Fibroblast of pulmonary artery (primary cell): ENCODE data around the gene PLEKHO2.

ENCODE experiments used
- DNase-seq: peaks from one replicate; pipeline ENCODE4 v3.0.0-alpha.2; 2010; ENCODE audit warnings: low read depth
- H3K4me3 ChIP-seq: replicated peaks from 2 replicates; pipeline ENCODE4 v1.5.1; 2011; ENCODE audit warnings: low read depth, mild to moderate bottlenecking, control low read depth, low read length, moderate library complexity
- TF ChIP-seq, protein P1 (sequence below): IDR thresholded peaks from 2 replicates; pipeline ENCODE4 v1.5.1; 2011; ENCODE audit warnings: mild to moderate bottlenecking, control low read depth, low read length, inconsistent platforms; ENCODE audit errors: missing control alignments

Gene PLEKHO2

DNA sequence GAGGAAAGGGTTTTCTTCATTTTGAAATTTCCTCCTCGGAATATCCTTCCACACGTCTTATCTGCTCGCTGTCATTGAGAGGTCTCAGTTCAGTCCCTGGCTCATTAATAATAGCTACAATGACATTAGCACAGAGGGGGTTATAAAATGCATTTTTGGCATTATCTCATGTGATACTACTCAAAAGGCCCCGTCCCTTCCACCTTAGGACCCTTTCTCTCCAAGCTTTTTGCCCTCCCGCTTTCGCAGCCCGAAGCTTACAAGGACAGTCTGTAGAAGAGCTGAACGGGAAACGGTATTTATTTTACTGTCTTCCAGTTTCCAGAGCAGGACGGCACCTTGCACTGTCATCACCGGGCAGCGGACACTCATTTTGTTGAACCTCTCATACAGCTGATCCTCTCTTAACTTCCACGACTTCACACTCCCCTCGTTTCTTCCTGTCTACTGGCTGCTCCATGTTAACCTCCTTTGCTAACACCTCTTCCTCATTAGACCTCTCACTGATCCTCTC is 5.6 kb upstream of the PLEKHO2 start:
- no peak for DNase-seq
- H3K4me3 ChIP-seq = peak overlapping the region; percentile 28
- TF ChIP-seq, protein P1, sequence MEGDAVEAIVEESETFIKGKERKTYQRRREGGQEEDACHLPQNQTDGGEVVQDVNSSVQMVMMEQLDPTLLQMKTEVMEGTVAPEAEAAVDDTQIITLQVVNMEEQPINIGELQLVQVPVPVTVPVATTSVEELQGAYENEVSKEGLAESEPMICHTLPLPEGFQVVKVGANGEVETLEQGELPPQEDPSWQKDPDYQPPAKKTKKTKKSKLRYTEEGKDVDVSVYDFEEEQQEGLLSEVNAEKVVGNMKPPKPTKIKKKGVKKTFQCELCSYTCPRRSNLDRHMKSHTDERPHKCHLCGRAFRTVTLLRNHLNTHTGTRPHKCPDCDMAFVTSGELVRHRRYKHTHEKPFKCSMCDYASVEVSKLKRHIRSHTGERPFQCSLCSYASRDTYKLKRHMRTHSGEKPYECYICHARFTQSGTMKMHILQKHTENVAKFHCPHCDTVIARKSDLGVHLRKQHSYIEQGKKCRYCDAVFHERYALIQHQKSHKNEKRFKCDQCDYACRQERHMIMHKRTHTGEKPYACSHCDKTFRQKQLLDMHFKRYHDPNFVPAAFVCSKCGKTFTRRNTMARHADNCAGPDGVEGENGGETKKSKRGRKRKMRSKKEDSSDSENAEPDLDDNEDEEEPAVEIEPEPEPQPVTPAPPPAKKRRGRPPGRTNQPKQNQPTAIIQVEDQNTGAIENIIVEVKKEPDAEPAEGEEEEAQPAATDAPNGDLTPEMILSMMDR = no peak

DNA sequence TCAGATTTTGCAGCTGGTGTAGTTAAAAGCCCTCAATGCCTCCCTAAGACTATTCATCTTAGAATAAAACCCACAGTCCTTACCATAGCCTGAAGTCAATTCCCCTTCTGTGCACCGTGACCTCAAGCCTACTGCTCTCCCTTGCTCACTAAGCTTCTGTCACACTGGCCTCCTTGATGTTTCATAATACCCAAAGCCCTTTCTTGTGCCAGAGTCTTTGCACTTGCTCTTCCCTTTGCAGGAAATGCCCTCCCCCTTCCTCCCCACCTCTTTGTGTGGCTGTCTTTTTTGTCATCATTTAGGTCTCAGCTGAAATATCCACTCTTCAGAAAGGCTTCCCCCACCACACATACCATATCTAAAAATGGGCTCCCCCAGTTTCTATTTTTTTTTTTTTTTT is 4.2 kb upstream of the PLEKHO2 start:
- H3K4me3 ChIP-seq = no peak overlapping the region
- TF ChIP-seq, protein P1 = no peak
- no peak for DNase-seq

DNA sequence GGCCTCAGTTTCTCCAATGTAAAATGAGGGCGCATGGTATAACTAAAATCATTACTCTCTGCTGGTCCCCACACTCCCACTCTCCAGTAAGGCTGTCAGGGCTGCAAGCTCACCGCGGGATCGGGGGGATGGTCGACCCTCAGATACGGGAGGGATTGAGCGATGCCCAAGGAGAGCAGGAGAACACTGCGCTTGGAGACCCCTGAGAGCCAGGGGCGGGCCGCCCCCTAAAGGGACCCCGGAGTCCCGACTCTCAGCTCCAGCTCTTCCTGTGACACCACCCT is 713 bp upstream of the PLEKHO2 start:
- peak overlapping the region; percentile 57 for H3K4me3 ChIP-seq
- TF ChIP-seq, protein P1 = no peak
- no peak for DNase-seq

DNA sequence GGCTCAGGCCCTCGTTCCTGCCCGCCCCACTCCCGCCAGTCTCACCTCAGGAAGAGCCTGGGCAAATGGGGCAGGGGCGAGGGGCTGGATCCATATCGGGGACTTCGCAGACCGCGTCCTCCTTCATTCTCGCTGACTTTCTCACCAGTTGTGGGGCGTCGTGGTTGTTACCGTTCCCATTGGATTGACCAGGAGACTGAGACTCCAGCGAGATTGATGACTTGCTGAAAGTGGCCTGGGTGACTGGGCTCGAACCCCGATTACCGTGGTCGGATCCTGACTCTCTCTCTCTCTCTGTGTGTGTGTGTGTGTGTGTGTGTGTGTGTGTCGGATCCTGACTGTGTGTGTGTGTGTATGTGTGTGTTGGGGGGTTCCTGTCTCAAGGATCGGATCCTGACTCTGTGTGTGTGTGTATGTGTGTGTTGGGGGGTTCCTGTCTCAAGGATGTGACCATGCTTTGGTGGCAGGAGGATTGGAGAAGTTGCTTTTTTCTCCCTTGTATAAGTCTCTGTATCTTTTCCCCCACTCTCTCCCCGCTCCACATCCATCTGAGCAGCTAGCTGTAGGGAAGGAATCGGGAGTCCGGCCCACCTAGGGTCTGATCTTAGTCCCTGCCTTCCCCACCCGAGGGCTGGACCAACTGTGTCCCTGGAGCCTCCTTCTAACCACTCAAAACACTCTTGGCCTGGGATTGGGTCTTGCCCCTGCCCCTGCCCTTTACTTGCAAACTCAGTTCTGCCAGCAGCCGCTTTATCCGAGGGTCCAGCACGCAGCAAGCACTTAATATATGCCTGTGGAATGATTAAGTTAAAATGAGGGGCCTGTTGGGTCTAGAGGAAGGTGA is 603 bp downstream of the PLEKHO2 start:
- TF ChIP-seq, protein P1 = no peak
- peak; percentile 49 for DNase-seq
- H3K4me3 ChIP-seq = peak overlapping the region; percentile 97

DNA sequence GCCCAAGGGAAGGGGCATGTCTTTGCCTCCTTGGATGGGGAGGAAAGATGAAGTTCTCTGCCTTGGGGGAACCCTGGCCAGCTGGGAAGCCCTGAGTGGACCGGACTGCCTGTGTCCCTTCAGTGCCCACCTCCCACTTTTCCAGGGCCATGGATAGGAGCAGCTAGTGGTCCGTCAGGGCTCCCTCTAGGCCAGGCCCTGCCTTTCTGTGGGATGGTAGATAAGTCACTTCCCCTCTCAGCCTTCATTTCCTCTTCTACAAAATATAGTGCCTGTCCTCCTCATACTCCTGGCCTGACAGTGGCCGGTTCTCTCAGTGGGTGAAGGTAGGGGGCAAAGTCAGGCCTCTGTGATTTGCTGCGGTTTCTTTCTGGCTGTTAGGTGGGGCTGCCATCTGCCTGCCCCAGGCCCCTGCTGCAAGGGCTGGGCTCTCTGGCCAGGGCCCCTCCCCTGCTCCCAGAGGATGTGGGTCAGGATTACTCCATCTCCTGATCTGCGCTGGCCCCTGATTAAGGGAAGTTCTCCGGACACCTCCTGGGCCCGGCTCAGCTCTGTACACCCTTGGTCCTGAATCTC is 1.4 kb downstream of the PLEKHO2 start:
- DNase-seq = peak; percentile 74
- H3K4me3 ChIP-seq = peak overlapping the region; percentile 97
- TF ChIP-seq, protein P1 = no peak

DNA sequence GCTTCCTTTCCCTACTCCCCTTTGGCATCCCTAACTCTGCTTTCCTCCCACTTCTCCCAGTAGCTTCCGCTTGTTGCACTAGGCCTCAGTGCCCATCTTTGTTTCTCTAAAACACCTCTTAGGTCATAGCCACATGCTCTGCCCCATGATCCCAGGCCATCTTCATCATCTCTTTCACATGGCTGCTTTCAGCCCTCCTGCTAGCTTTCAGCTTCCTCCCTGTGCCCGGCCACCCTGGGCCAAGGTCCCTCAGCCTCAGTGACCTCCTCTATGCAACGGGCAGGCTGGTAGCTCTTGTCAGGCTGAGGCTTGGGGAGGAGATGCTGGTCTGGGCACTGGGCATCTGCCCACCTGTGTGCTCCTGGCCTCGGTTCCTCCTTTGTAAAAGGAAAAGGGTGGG is 2.3 kb downstream of the PLEKHO2 start:
- no peak for DNase-seq
- TF ChIP-seq, protein P1 = no peak
- peak overlapping the region; percentile 97 for H3K4me3 ChIP-seq
